ENCODE results near the gene CNN3.

CNN3 gene

GRCh38 chr1:94922761-94923331 lies 4.1 kb downstream of the CNN3 start:
- peak; percentile 74 for DNase-seq (ENCODE audit: low spot score)

- DNase-seq (ENCODE audit: low spot score): no peak
Observed at GRCh38 chr1:94921977-94922376, 4.9 kb downstream of the CNN3 start.

GRCh38 chr1:94920061-94920460 lies 6.8 kb downstream of the CNN3 start:
- DNase-seq (ENCODE audit: low spot score): peak; percentile 43

GRCh38 chr1:94919241-94920030 lies 7.5 kb downstream of the CNN3 start:
- DNase-seq (ENCODE audit: low spot score): no peak

- no peak for DNase-seq (ENCODE audit: low spot score)
Observed at GRCh38 chr1:94917251-94917650, 9.7 kb downstream of the CNN3 start.

GRCh38 chr1:94912263-94913184 lies 14.4 kb downstream of the CNN3 start:
- no peak for DNase-seq (ENCODE audit: low spot score)

- DNase-seq (ENCODE audit: low spot score): no peak
Observed at GRCh38 chr1:94909486-94909885, 17.4 kb downstream of the CNN3 start.

- no peak for DNase-seq (ENCODE audit: low spot score)
Observed at GRCh38 chr1:94908965-94909364, 17.9 kb downstream of the CNN3 start.

- no peak for DNase-seq (ENCODE audit: low spot score)
Observed at GRCh38 chr1:94908190-94908589, 18.7 kb downstream of the CNN3 start.

GRCh38 chr1:94907136-94907535 lies 19.8 kb downstream of the CNN3 start:
- DNase-seq (ENCODE audit: low spot score): no peak

GRCh38 chr1:94906382-94906781 lies 20.5 kb downstream of the CNN3 start:
- no peak for DNase-seq (ENCODE audit: low spot score)

GRCh38 chr1:94905207-94905606 lies 21.7 kb downstream of the CNN3 start:
- no peak for DNase-seq (ENCODE audit: low spot score)

- DNase-seq (ENCODE audit: low spot score): no peak
Observed at GRCh38 chr1:94903280-94904009, 23.5 kb downstream of the CNN3 start.

- no peak for DNase-seq (ENCODE audit: low spot score)
Observed at GRCh38 chr1:94901841-94902240, 25.1 kb downstream of the CNN3 start.

GRCh38 chr1:94899756-94900155 lies 27.2 kb downstream of the CNN3 start:
- peak; percentile 23 for DNase-seq (ENCODE audit: low spot score)

- no peak for DNase-seq (ENCODE audit: low spot score)
Observed at GRCh38 chr1:94898491-94899385, 28.2 kb downstream of the CNN3 start.

- DNase-seq (ENCODE audit: low spot score): no peak
Observed at GRCh38 chr1:94895518-94895917, 31.4 kb downstream of the CNN3 start.

- no peak for DNase-seq (ENCODE audit: low spot score)
Observed at GRCh38 chr1:94894630-94895029, 32.3 kb downstream of the CNN3 start.

GRCh38 chr1:94892604-94893254 lies 34.2 kb downstream of the CNN3 start:
- DNase-seq (ENCODE audit: low spot score): no peak

GRCh38 chr1:94888201-94888600 lies 38.7 kb downstream of the CNN3 start:
- DNase-seq (ENCODE audit: low spot score): no peak
